ENCODE results near the gene HIVEP3. TPM values are rescaled to one million over a fixed set of nuclear protein-coding genes. Genes with fewer than 3 reads are reported as not detected.

HIVEP3 gene
- total RNA-seq, 1 experiment from 2014 or later, result 3.1 TPM

GRCh38 chr1:41656825-41657500 is 261.8 kb downstream of the HIVEP3 start:
- no TSS peak for BruUV-seq (replicated peaks)
- CTCF ChIA-PET, result no interaction called here
- no peak overlapping the region for H3K4me3 ChIP-seq (ENCODE audit: low read depth, low read length, poor library complexity, severe bottlenecking)
- H3K36me3 ChIP-seq (ENCODE audit: insufficient read depth, low read length, poor library complexity, severe bottlenecking), result no peaks in the 10 kb centered on the region
- no peak for DNase-seq (ENCODE audit: low spot score)
- TF ChIP-seq EZH2 (IDR thresholded peaks at IDR 0.05; ENCODE audit: borderline replicate concordance, low read depth, low read length, poor library complexity, severe bottlenecking), result no peak
- no peak for TF ChIP-seq CTCF (conservative IDR thresholded peaks at IDR 0.05; ENCODE audit: low read depth, low read length)
- intact Hi-C loops (cut with micrococcal nuclease; ENCODE audit: unreplicated experiment), result no loop called here
- H3K9me3 ChIP-seq (ENCODE audit: low read depth, low read length, poor library complexity, severe bottlenecking), result no peaks in the 10 kb centered on the region
- POLR2A ChIA-PET (ENCODE audit: low non-redundant PET), result no interaction called here
- no peaks in the 10 kb centered on the region for H3K27me3 ChIP-seq (replicated peaks; ENCODE audit: insufficient read depth, low read depth, low read length, poor library complexity)
- H3K4me1 ChIP-seq (ENCODE audit: insufficient read depth, low read length, poor library complexity, severe bottlenecking), result peaks cover 48% of the 10 kb centered on the region
- H3K27ac ChIP-seq (ENCODE audit: low read depth, low read length, poor library complexity, severe bottlenecking), result no peak overlapping the region

GRCh38 chr1:41656068-41656467 is 262.7 kb downstream of the HIVEP3 start:
- Histone ChIP-seq H3K36me3 (ENCODE audit: insufficient read depth, low read length, poor library complexity, severe bottlenecking) (no peaks in the 10 kb centered on the region), H3K27me3 (replicated peaks; ENCODE audit: insufficient read depth, low read depth, low read length, poor library complexity) (no peaks in the 10 kb centered on the region), H3K9me3 (ENCODE audit: low read depth, low read length, poor library complexity, severe bottlenecking) (no peaks in the 10 kb centered on the region), H3K4me1 (ENCODE audit: insufficient read depth, low read length, poor library complexity, severe bottlenecking) (peaks cover 52% of the 10 kb centered on the region), H3K4me3 (ENCODE audit: low read depth, low read length, poor library complexity, severe bottlenecking) (no peak overlapping the region), H3K27ac (ENCODE audit: low read depth, low read length, poor library complexity, severe bottlenecking) (peak overlapping the region; percentile 7)
- intact Hi-C loops (cut with micrococcal nuclease; ENCODE audit: unreplicated experiment), result no loop called here
- no peak for TF ChIP-seq CTCF (conservative IDR thresholded peaks at IDR 0.05; ENCODE audit: low read depth, low read length)
- TF ChIP-seq EZH2 (IDR thresholded peaks at IDR 0.05; ENCODE audit: borderline replicate concordance, low read depth, low read length, poor library complexity, severe bottlenecking), result no peak
- BruUV-seq (replicated peaks), result no TSS peak
- DNase-seq (ENCODE audit: low spot score), result no peak
- ChIA-PET CTCF (no interaction called here), POLR2A (ENCODE audit: low non-redundant PET) (no interaction called here)

GRCh38 chr1:41655632-41656031 is 263.1 kb downstream of the HIVEP3 start:
- no peaks in the 10 kb centered on the region for H3K9me3 ChIP-seq (ENCODE audit: low read depth, low read length, poor library complexity, severe bottlenecking)
- peak overlapping the region; percentile 7 for H3K27ac ChIP-seq (ENCODE audit: low read depth, low read length, poor library complexity, severe bottlenecking)
- H3K36me3 ChIP-seq (ENCODE audit: insufficient read depth, low read length, poor library complexity, severe bottlenecking), result no peaks in the 10 kb centered on the region
- intact Hi-C loops (cut with micrococcal nuclease; ENCODE audit: unreplicated experiment), result no loop called here
- POLR2A ChIA-PET (ENCODE audit: low non-redundant PET), result no interaction called here
- no peak for TF ChIP-seq EZH2 (IDR thresholded peaks at IDR 0.05; ENCODE audit: borderline replicate concordance, low read depth, low read length, poor library complexity, severe bottlenecking)
- TF ChIP-seq CTCF (conservative IDR thresholded peaks at IDR 0.05; ENCODE audit: low read depth, low read length), result no peak
- H3K4me1 ChIP-seq (ENCODE audit: insufficient read depth, low read length, poor library complexity, severe bottlenecking), result peaks cover 55% of the 10 kb centered on the region
- CTCF ChIA-PET, result no interaction called here
- DNase-seq (ENCODE audit: low spot score), result no peak
- BruUV-seq (replicated peaks), result no TSS peak
- H3K4me3 ChIP-seq (ENCODE audit: low read depth, low read length, poor library complexity, severe bottlenecking), result no peak overlapping the region
- H3K27me3 ChIP-seq (replicated peaks; ENCODE audit: insufficient read depth, low read depth, low read length, poor library complexity), result no peaks in the 10 kb centered on the region
